K562 (cell line): ENCODE measurements around the gene IMMP1L. TPM values are rescaled to one million over a fixed set of nuclear protein-coding genes. Genes with fewer than 3 reads are reported as not detected.

Source experiments
- ARID1B ChIP-seq: fragments of 450-650 bp; IDR thresholded peaks from 2 replicates; pipeline ENCODE4 v1.6.1; 2016; ENCODE audit warnings: antibody characterized with exemption, mild to moderate bottlenecking, inconsistent platforms
- ASH1L ChIP-seq: fragments of 450-650 bp; IDR thresholded peaks from 2 replicates; pipeline ENCODE4 v1.6.1; 2018; ENCODE audit warnings: borderline replicate concordance, mild to moderate bottlenecking, low read depth; ENCODE audit not compliant: partially characterized antibody
- ESRRB ChIP-seq: fragments of 250-450 bp; sonication (Bioruptor Pico); IDR thresholded peaks from 2 replicates; pipeline ENCODE4 v1.5.0; 2020; ENCODE audit warnings: mild to moderate bottlenecking, moderate library complexity, borderline replicate concordance
- NCOA6 ChIP-seq: fragments of 450-650 bp; IDR thresholded peaks from 2 replicates; pipeline ENCODE4 v1.6.1; 2017; ENCODE audit warnings: mild to moderate bottlenecking
- NEUROD1 ChIP-seq: fragments of 150-350 bp; IDR thresholded peaks from 2 replicates; pipeline ENCODE4 v1.6.1; 2014; ENCODE audit warnings: borderline replicate concordance, low read length, low read depth; ENCODE audit not compliant: partially characterized antibody
- NR2C2 ChIP-seq, 2 experiments: fragments of 200-800 bp in 1 of 2; sonication (Bioruptor generic) in 1 of 2; sonication (generic) in 1 of 2; formaldehyde crosslinking in 1 of 2; IDR thresholded peaks; 2 replicates each; pipeline versions ENCODE4 v1.6.1 to v1.8.0; 2016 to 2022; ENCODE audit warnings: mild to moderate bottlenecking in 1 of 2, missing compliant biosample characterization in 1 of 2, missing genetic modification characterization in 1 of 2, missing genetic modification reagents in 1 of 2
- PML ChIP-seq: IDR thresholded peaks from 2 replicates; pipeline ENCODE4 v1.6.1; 2012; ENCODE audit warnings: low read length, inconsistent platforms
- SMAD1 ChIP-seq: fragments of 150-350 bp; IDR thresholded peaks from 2 replicates; pipeline ENCODE4 v1.6.1; 2014; ENCODE audit warnings: low read length, low read depth; ENCODE audit not compliant: partially characterized antibody
- TBL1XR1 ChIP-seq, 2 experiments: IDR thresholded peaks; 2 replicates each; pipeline ENCODE4 v1.6.1; 2012; ENCODE audit warnings: improper control_type of control experiment in 2 of 2, low read length in 2 of 2, mild to moderate bottlenecking in 1 of 2
- TBP ChIP-seq: optimal IDR thresholded peaks from 2 replicates; pipeline ENCODE3; 2011; ENCODE audit warnings: low read depth, low read length, improper control_type of control experiment
- TEAD2 ChIP-seq: fragments of 450-650 bp; IDR thresholded peaks from 2 replicates; pipeline ENCODE4 v1.6.1; 2016; ENCODE audit warnings: missing genetic modification characterization, control low read depth, missing compliant biosample characterization
- YY1 ChIP-seq, 3 experiments: IDR thresholded peaks; 2 replicates each; pipeline ENCODE4 v1.6.1; 2011; ENCODE audit warnings: low read length in 2 of 3, mild to moderate bottlenecking in 2 of 3, moderate library complexity in 2 of 3, borderline replicate concordance in 1 of 3, control low read depth in 1 of 3, low read depth in 1 of 3; ENCODE audit not compliant: insufficient read depth in 3 of 3, insufficient replicate concordance in 2 of 3, control insufficient read depth in 1 of 3, insufficient read length in 1 of 3; ENCODE audit errors: extremely low read depth in 1 of 3
- ZNF12 ChIP-seq: sonication (generic); formaldehyde crosslinking; IDR thresholded peaks from 2 replicates; pipeline ENCODE4 v1.4.0; 2020; ENCODE audit warnings: mild to moderate bottlenecking, missing genetic modification reagents
- ZNF431 ChIP-seq: sonication (generic); formaldehyde crosslinking; IDR thresholded peaks from 2 replicates; pipeline ENCODE4 v1.8.0; 2022; ENCODE audit warnings: mild to moderate bottlenecking, missing genetic modification reagents
- polyA plus RNA-seq, 8 experiments: library from polyadenylated mRNA; depleted of rRNA in 4 of 8; stranded (reverse) in 5 of 8; unstranded in 3 of 8; fragments of >200 nt; fragmentation: Nextera tagmentation in 2 of 8; fragmentation: Illumina TruSeq in 1 of 8; extraction: Ambion mirVana in 2 of 8; extraction: Trizol in 1 of 8; gene quantifications; 2 replicates each; pipeline versions ENCODE4 v1.2.1 to v1.2.3, GENCODE V29; 2011 to 2014; ENCODE audit warnings: inconsistent platforms in 1 of 8, missing spikeins in 1 of 8
- total RNA-seq, 7 experiments: library from RNA; depleted of rRNA in 6 of 7; stranded (reverse); fragments of >200 nt in 6 of 7; fragmentation: Illumina TruSeq in 2 of 7; extraction: Trizol in 2 of 7; gene quantifications; 2 replicates each; pipeline versions ENCODE4 v1.2.1 to v1.2.3, GENCODE V29; 2011 to 2021; ENCODE audit warnings: low replicate concordance in 1 of 7
- TF ChIP-seq, protein P1 (sequence below): fragments of 450-650 bp; formaldehyde crosslinking; IDR thresholded peaks from 2 replicates; pipeline ENCODE4 v1.4.0; 2020; ENCODE audit warnings: mild to moderate bottlenecking, moderate library complexity
- TF ChIP-seq, protein P2 (sequence below): IDR thresholded peaks from 2 replicates; pipeline ENCODE4 v1.6.1; 2011; ENCODE audit not compliant: insufficient read length; ENCODE audit errors: extremely low read depth
- TF ChIP-seq, protein P3 (sequence below), 2 experiments: IDR thresholded peaks in 1 of 2; conservative IDR thresholded peaks in 1 of 2; 2 replicates each; pipeline ENCODE4 v1.6.1; 2016; ENCODE audit warnings: low read depth in 2 of 2, mild to moderate bottlenecking in 1 of 2, missing compliant biosample characterization in 1 of 2, missing genetic modification characterization in 1 of 2, moderate library complexity in 1 of 2

IMMP1L gene
- total and polyA plus RNA-seq, 9 of the 15 experiments (the other 6 are each of a cell fraction or from before 2014, with no cell fraction given): 56.0 to 245 (median 169) TPM

DNA sequence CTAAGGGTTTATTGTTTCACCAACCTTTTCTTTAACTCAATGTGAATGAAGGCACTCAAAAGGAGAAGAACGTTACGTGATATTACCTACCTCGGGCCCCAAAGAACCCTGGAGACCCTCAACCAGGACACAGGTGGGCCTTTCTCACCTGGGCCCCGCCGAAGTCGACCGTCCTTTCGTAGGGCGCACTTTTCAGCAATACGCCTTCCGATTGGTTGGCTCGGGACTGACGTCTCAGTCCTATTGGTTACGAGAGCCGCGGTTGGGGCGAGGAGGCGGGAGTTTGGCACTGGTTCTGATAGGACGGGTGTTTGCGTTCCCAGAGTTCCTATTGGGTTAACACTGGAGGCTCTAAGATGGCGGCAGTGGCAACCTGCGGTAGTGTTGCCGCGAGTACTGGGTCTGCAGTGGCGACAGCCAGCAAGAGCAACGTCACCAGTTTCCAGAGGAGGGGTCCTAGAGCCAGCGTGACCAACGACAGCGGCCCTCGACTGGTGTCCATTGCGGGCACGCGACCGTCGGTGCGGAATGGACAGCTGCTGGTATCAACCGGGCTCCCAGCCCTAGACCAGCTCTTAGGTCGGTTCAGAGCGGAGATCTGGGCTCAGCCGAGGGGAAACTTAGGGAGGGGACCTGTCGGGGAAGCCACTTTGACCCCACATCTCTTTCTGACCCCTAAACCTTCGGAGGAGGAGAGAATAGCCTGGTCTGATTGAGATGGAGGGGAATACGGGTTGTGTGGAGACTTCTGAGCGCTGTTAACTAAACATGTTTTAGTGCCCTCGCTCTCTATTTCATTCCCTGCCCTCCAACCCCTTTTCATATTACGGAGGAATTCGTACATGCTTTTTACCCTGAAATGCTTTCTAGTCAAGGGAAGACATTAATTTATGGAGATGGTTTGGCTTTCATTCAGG, at the start of gene IMMP1L, which contains the start of gene ELP4 (continued):
- TF ChIP-seq, protein P1, sequence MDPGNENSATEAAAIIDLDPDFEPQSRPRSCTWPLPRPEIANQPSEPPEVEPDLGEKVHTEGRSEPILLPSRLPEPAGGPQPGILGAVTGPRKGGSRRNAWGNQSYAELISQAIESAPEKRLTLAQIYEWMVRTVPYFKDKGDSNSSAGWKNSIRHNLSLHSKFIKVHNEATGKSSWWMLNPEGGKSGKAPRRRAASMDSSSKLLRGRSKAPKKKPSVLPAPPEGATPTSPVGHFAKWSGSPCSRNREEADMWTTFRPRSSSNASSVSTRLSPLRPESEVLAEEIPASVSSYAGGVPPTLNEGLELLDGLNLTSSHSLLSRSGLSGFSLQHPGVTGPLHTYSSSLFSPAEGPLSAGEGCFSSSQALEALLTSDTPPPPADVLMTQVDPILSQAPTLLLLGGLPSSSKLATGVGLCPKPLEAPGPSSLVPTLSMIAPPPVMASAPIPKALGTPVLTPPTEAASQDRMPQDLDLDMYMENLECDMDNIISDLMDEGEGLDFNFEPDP: no peak
- TF ChIP-seq ZNF431 (no peak), PML (peak; percentile 31; the same call in 1 of the 2 replicates), ASH1L (peak; percentile 95), ESRRB (CRISPR knock-in tag) (no peak), NCOA6 (0 out of 2 replicates have a peak, but pooled peaks have one; percentile 34), SMAD1 (peak; percentile 16), ZNF12 (CRISPR knock-in tag) (peak; percentile 21; the same call in 1 of the 2 replicates), NR2C2 (CRISPR knock-in tag; IDR thresholded peaks at IDR 0.05) (peak; percentile 75), NR2C2 (tag; IDR thresholded peaks at IDR 0.05) (peak; percentile 73), NEUROD1 (peak; percentile 90), TBL1XR1 (IDR thresholded peaks at IDR 0.05; ENCODE audit: low read length in 2 of 2) (no peak; a peak in 1 of 4 replicates), TEAD2 (tag) (no peak), TBP (peak; percentile 95), ARID1B (no peak), YY1 (IDR thresholded peaks at IDR 0.05; ENCODE audit: borderline replicate concordance in 1 of 3, control insufficient read depth in 1 of 3, extremely low read depth in 1 of 3, insufficient read depth in 3 of 3, insufficient read length in 1 of 3, insufficient replicate concordance in 2 of 3, low read depth in 1 of 3, low read length in 2 of 3) (peak; percentile 84 to 98 (median 94))
- TF ChIP-seq, protein P2, sequence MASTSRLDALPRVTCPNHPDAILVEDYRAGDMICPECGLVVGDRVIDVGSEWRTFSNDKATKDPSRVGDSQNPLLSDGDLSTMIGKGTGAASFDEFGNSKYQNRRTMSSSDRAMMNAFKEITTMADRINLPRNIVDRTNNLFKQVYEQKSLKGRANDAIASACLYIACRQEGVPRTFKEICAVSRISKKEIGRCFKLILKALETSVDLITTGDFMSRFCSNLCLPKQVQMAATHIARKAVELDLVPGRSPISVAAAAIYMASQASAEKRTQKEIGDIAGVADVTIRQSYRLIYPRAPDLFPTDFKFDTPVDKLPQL: no peak
- TF ChIP-seq, protein P3, sequence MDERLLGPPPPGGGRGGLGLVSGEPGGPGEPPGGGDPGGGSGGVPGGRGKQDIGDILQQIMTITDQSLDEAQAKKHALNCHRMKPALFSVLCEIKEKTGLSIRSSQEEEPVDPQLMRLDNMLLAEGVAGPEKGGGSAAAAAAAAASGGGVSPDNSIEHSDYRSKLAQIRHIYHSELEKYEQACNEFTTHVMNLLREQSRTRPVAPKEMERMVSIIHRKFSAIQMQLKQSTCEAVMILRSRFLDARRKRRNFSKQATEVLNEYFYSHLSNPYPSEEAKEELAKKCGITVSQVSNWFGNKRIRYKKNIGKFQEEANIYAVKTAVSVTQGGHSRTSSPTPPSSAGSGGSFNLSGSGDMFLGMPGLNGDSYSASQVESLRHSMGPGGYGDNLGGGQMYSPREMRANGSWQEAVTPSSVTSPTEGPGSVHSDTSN (CRISPR knock-in tag; IDR thresholded peaks at IDR 0.05; ENCODE audit: low read depth): no peak
- TF ChIP-seq, protein P3 (tag; conservative IDR thresholded peaks at IDR 0.05; ENCODE audit: low read depth): peak; percentile 20; the same call in 1 of the 2 replicates
